Glutamatergic neuron (in vitro differentiated cells): ENCODE results near the gene MGAT5B. TPM values are rescaled to one million over a fixed set of nuclear protein-coding genes. Genes with fewer than 3 reads are reported as not detected.
"Not testable (repeated sequence)": the region's sequence is repeated elsewhere in the genome, so short reads cannot be mapped to it uniquely, and the experiment has no call there.

Source experiments
- DNase-seq: peaks from one replicate; pipeline ENCODE4 v3.0.0; 2022
- H3K27ac Mint-ChIP-seq: one replicate; pipeline ENCODE4 v1.8.0; 2020; ENCODE audit warnings: mild to moderate bottlenecking, mixed read lengths, inconsistent platforms; ENCODE audit not compliant: unreplicated experiment
- H3K27me3 Mint-ChIP-seq: one replicate; pipeline ENCODE4 v1.8.0; 2020; ENCODE audit warnings: mild to moderate bottlenecking, moderate library complexity, mixed read lengths, inconsistent platforms; ENCODE audit not compliant: unreplicated experiment
- H3K36me3 Mint-ChIP-seq: one replicate; pipeline ENCODE4 v1.8.0; 2020; ENCODE audit warnings: mild to moderate bottlenecking, mixed read lengths, inconsistent platforms; ENCODE audit not compliant: unreplicated experiment
- H3K4me1 Mint-ChIP-seq: one replicate; pipeline ENCODE4 v1.8.0; 2020; ENCODE audit warnings: mild to moderate bottlenecking, low read depth, mixed read lengths, inconsistent platforms; ENCODE audit not compliant: unreplicated experiment
- H3K4me3 Mint-ChIP-seq: one replicate; pipeline ENCODE4 v1.8.0; 2020; ENCODE audit warnings: mild to moderate bottlenecking, mixed read lengths, inconsistent platforms; ENCODE audit not compliant: unreplicated experiment
- H3K9me3 Mint-ChIP-seq: one replicate; pipeline ENCODE4 v1.8.0; 2020; ENCODE audit warnings: mild to moderate bottlenecking, moderate library complexity, mixed read lengths, inconsistent platforms; ENCODE audit not compliant: unreplicated experiment
- CTCF ChIP-seq: fragments of 200-600 bp; sonication (generic); IDR thresholded peaks from one replicate; pipeline ENCODE4 v1.5.0; 2021; ENCODE audit not compliant: partially characterized antibody, unreplicated experiment
- total RNA-seq: library from RNA; stranded (reverse); fragmentation: NEBNext Ultra II Directional; extraction: Animal tissue kit (Norgen Biotek cat#: 25700); gene quantifications from one replicate; pipeline ENCODE4 v1.2.1, GENCODE V29; 2021; ENCODE audit not compliant: unreplicated experiment

The MGAT5B gene
- total RNA-seq, 1 donor from 2014 or later: 22.9 TPM

GRCh38 chr17:76833747-76834146, 34.5 kb upstream of the MGAT5B start:
- Mint-ChIP-seq H3K4me1 (no peaks in the 10 kb centered on the region), H3K9me3 (no peaks in the 10 kb centered on the region), H3K27ac (no peak overlapping the region), H3K36me3 (peaks cover 1% of the 10 kb centered on the region), H3K27me3 (no peaks in the 10 kb centered on the region), H3K4me3 (no peak overlapping the region)
- DNase-seq: no peak
- no peak for TF ChIP-seq CTCF

- TF ChIP-seq CTCF: no peak
- H3K4me1 Mint-ChIP-seq: no peaks in the 10 kb centered on the region
- DNase-seq: no peak
- H3K4me3 Mint-ChIP-seq: no peak overlapping the region
- peaks cover 4% of the 10 kb centered on the region for H3K36me3 Mint-ChIP-seq
- no peaks in the 10 kb centered on the region for H3K27me3 Mint-ChIP-seq
- H3K9me3 Mint-ChIP-seq: no peaks in the 10 kb centered on the region
- no peak overlapping the region for H3K27ac Mint-ChIP-seq
Observed at GRCh38 chr17:76834870-76835269, 33.3 kb upstream of the MGAT5B start.

- no peak for DNase-seq
- Mint-ChIP-seq H3K27ac (no peak overlapping the region), H3K9me3 (peaks cover 3% of the 10 kb centered on the region)
Observed at GRCh38 chr17:76840443-76840767, 27.8 kb upstream of the MGAT5B start.

GRCh38 chr17:76840884-76841775, 27.1 kb upstream of the MGAT5B start:
- H3K27me3 Mint-ChIP-seq: peaks cover 17% of the 10 kb centered on the region
- H3K9me3 Mint-ChIP-seq: peaks cover 3% of the 10 kb centered on the region
- H3K36me3 Mint-ChIP-seq: peaks cover 4% of the 10 kb centered on the region
- TF ChIP-seq CTCF: no peak
- DNase-seq: no peak
- no peak overlapping the region for H3K4me3 Mint-ChIP-seq
- H3K4me1 Mint-ChIP-seq: peaks cover 25% of the 10 kb centered on the region
- H3K27ac Mint-ChIP-seq: no peak overlapping the region

More at GRCh38 chr17:76840443-76840767, 27.8 kb upstream of the MGAT5B start:
- TF ChIP-seq CTCF: no peak
- H3K4me1 Mint-ChIP-seq: peaks cover 25% of the 10 kb centered on the region
- H3K4me3 Mint-ChIP-seq: peak overlapping the region; percentile 16
- peaks cover 17% of the 10 kb centered on the region for H3K27me3 Mint-ChIP-seq
- peaks cover 4% of the 10 kb centered on the region for H3K36me3 Mint-ChIP-seq

- Mint-ChIP-seq H3K9me3 (peaks cover 7% of the 10 kb centered on the region), H3K27me3 (peaks cover 17% of the 10 kb centered on the region), H3K36me3 (peaks cover 4% of the 10 kb centered on the region), H3K4me3 (peak overlapping the region; percentile 49), H3K4me1 (peaks cover 28% of the 10 kb centered on the region), H3K27ac (no peak overlapping the region)
- no peak for TF ChIP-seq CTCF
- DNase-seq: no peak
Observed at GRCh38 chr17:76841776-76842405, 26.3 kb upstream of the MGAT5B start.

GRCh38 chr17:76843068-76843467, 25.1 kb upstream of the MGAT5B start:
- H3K27ac Mint-ChIP-seq, H3K36me3 Mint-ChIP-seq, DNase-seq, H3K9me3 Mint-ChIP-seq, H3K4me3 Mint-ChIP-seq: not testable (repeated sequence)
- peaks cover 21% of the 10 kb centered on the region for H3K27me3 Mint-ChIP-seq
- peaks cover 28% of the 10 kb centered on the region for H3K4me1 Mint-ChIP-seq
